Transverse colon (tissue), 4 donors: ENCODE measurements around the gene CRIP1. TPM values are rescaled to one million over a fixed set of nuclear protein-coding genes. Genes with fewer than 3 reads are reported as not detected.

Experiments
- DNase-seq: peaks from one replicate; pipeline ENCODE4 v3.0.0-alpha.2; 2019
- H3K27ac ChIP-seq, 4 donors: fragments of 200-600 bp; sonication (generic); 2 replicates each; pipeline ENCODE4 v1.5.1; 2016 to 2018; ENCODE audit warnings: inconsistent platforms in 4 of 4
- H3K27me3 ChIP-seq: fragments of 200-600 bp; sonication (generic); 2 replicates; pipeline ENCODE4 v1.5.1; 2017; ENCODE audit warnings: inconsistent platforms
- H3K36me3 ChIP-seq, 4 donors: fragments of 200-600 bp; sonication (generic); 2 replicates each; pipeline ENCODE4 v1.5.1; 2017 to 2019; ENCODE audit warnings: inconsistent platforms in 4 of 4
- H3K4me1 ChIP-seq, 4 donors: fragments of 200-600 bp; sonication (generic); 2 replicates each; pipeline ENCODE4 v1.5.1; 2017 to 2020; ENCODE audit warnings: inconsistent platforms in 4 of 4
- H3K4me3 ChIP-seq, 4 donors: fragments of 200-600 bp; sonication (generic); 1 replicate in 1 of 4; 2 replicates in 3 of 4; pipeline versions ENCODE4 v1.5.1 to v1.6.1; 2017 to 2019; ENCODE audit warnings: inconsistent platforms in 4 of 4
- H3K9me3 ChIP-seq, 2 donors: fragments of 200-600 bp; sonication (generic); 2 replicates each; pipeline ENCODE4 v1.5.1; 2017 to 2019; ENCODE audit warnings: inconsistent platforms in 2 of 2
- EP300 ChIP-seq: sonication (generic); formaldehyde crosslinking; IDR thresholded peaks from one replicate; pipeline ENCODE4 v1.6.1; 2017; ENCODE audit warnings: antibody characterized with exemption, low read depth
- POLR2A ChIP-seq: fragments of 450-650 bp; IDR thresholded peaks from one replicate; pipeline ENCODE4 v1.6.1; 2016; ENCODE audit warnings: antibody characterized with exemption, mild to moderate bottlenecking, moderate library complexity
- POLR2AphosphoS5 ChIP-seq, 3 donors: sonication (generic); formaldehyde crosslinking; IDR thresholded peaks; one replicate each; pipeline ENCODE4 v1.6.1; 2016; ENCODE audit warnings: antibody characterized with exemption in 3 of 3
- WGBS, 2 donors: methylation state at CpG; one replicate each; pipeline ENCODE4 v1.1.5; 2018; ENCODE audit warnings: low coverage in 1 of 2; 5-methylcytosine and 5-hydroxymethylcytosine counted together
- in situ Hi-C, 4 donors: fragments of 200-750 bp; cut with MboI; loops; one replicate each; pipeline versions ENCODE4 v1.15.0 to v1.15.1; 2017; ENCODE audit warnings: low sequenced_read_pairs in 3 of 4, low pct_ligation_motif_present in 1 of 4, low pct_unique_long_range_greater_than_20kb in 1 of 4
- intact Hi-C: fragments of 100-400 bp; cut with DNase I; formaldehyde crosslinking; loops from one replicate; pipeline ENCODE4 v1.15.1; 2023; ENCODE audit warnings: low total_unique reads
- total RNA-seq, 4 donors: library from RNA; depleted of rRNA; stranded (reverse); fragments of >200 nt; gene quantifications; one replicate each; pipeline ENCODE4 v1.1.0, GENCODE V29; 2016
- TF ChIP-seq, protein P1 (sequence below), 5 experiments: fragments of 200-600 bp in 3 of 5; fragments of 450-650 bp in 2 of 5; sonication (generic) in 3 of 5; IDR thresholded peaks; 1 replicate in 2 of 5; 2 replicates in 3 of 5; pipeline ENCODE4 v1.5.1; 2016 to 2017; ENCODE audit warnings: antibody characterized with exemption in 5 of 5, inconsistent platforms in 3 of 5, mild to moderate bottlenecking in 2 of 5, moderate library complexity in 1 of 5

CRIP1 gene
- total RNA-seq, 4 donors from 2014 or later, result 16.9 to 246 (median 63.0) TPM; not detected in 1

DNA sequence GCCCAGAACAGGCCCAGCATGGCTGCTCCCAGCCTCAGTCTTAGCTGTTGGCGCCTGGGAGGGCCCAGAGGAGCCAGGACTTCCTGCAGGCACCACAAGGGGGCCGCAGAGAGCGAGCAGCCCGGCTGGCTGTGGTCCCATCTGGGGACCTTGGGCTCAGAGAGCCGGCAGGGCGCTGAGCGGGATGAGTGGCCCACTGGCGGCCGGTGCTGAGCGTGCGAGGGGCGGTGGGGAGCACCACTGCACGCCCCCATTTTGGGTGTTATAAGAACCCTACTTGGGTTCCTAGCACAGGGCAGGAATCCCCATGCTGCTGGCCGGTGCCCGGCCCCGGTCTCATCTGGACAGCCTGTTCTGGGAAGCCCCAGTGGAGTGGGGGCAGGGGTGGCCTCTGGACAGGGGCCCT lies 38.0 kb upstream of the CRIP1 start:
- peak; percentile 66 for DNase-seq
- Histone ChIP-seq H3K27me3 (no peaks in the 10 kb centered on the region), H3K9me3 (no peaks in the 10 kb centered on the region), H3K27ac (no peak overlapping the region), H3K4me3 (no peak overlapping the region), H3K4me1 (peaks cover 0 to 4% (median 3%) of the 10 kb centered on the region in 4 donors), H3K36me3 (peaks cover 0 to 3% (median 0%) of the 10 kb centered on the region in 4 donors)
- in situ Hi-C loops (no loop called here), intact Hi-C loops (loop anchor here (5.0 to 10.0 kb wide), 2 partner anchors 74 to 79 kb away; partner anchors contain the start of gene TMEM121)
- TF ChIP-seq, protein P1, sequence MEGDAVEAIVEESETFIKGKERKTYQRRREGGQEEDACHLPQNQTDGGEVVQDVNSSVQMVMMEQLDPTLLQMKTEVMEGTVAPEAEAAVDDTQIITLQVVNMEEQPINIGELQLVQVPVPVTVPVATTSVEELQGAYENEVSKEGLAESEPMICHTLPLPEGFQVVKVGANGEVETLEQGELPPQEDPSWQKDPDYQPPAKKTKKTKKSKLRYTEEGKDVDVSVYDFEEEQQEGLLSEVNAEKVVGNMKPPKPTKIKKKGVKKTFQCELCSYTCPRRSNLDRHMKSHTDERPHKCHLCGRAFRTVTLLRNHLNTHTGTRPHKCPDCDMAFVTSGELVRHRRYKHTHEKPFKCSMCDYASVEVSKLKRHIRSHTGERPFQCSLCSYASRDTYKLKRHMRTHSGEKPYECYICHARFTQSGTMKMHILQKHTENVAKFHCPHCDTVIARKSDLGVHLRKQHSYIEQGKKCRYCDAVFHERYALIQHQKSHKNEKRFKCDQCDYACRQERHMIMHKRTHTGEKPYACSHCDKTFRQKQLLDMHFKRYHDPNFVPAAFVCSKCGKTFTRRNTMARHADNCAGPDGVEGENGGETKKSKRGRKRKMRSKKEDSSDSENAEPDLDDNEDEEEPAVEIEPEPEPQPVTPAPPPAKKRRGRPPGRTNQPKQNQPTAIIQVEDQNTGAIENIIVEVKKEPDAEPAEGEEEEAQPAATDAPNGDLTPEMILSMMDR (IDR thresholded peaks at IDR 0.05), result peak; percentile 82 to 92 (median 88)
- TF ChIP-seq POLR2A (no peak), POLR2AphosphoS5 (IDR thresholded peaks at IDR 0.05) (peak in 2 of 3 donors; percentile 17 to 24)
- WGBS, 2 donors, result 36% methylated on average over 15 of the region's 16 CpGs; no CpG with 5 or more reads in 1 of the 2 donors

DNA sequence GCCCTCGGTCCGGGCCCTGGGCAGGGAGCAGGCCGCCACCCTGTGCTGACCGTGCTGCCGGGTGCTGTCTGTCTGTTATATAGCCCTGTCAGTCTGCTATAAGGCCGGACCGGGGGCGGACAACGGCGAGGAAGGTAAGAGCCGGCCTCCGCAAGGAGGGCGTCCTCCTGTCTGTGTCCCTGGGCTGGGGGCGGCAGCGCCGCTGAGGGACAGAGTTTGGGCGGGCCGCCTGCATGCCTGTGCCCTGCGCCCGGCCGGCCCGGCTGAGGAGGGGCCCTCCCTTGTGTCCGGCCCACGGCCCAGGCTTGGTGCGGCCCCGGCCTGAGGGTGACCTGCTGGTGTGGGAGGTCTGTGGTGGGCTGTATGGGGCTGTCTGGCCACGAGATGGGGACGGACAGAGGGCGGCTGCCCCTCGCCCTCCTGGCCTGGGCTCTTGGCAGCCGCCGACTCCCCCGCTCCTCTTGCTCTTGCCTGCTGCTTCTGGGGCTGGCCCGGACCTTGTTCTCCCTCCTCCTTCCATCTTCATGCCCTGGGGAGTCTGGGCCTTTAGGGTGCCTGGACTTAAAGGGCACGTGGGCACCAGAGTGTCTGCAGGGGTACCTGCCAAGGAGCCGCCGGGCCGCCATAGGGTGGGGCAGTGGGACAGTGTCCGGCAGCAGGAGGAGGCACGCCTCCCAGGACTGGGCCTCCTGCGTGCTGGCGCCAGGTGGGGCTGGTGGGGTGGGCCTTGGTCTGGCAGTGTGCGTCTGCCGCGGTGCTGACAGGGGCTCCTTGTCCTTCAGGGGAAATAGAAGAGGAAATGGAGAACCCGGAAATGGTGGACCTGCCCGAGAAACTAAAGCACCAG lies 37.2 kb upstream of the CRIP1 start:
- H3K27ac ChIP-seq, result no peak overlapping the region
- no peaks in the 10 kb centered on the region for H3K27me3 ChIP-seq
- TF ChIP-seq, protein P1 (IDR thresholded peaks at IDR 0.05), result no peak
- no peak for TF ChIP-seq EP300
- no peak for TF ChIP-seq POLR2AphosphoS5 (IDR thresholded peaks at IDR 0.05)
- in situ Hi-C loops, result no loop called here
- H3K9me3 ChIP-seq, result no peaks in the 10 kb centered on the region
- H3K4me3 ChIP-seq, result no peak overlapping the region
- H3K36me3 ChIP-seq, result peaks cover 0 to 3% (median 0%) of the 10 kb centered on the region in 4 donors
- WGBS, 2 donors, result 93% methylated on average over 46 of the region's 47 CpGs; no CpG with 5 or more reads in 1 of the 2 donors
- intact Hi-C loops, result loop anchor here (5.0 to 10.0 kb wide), 2 partner anchors 75 to 78 kb away; partner anchors contain the start of gene TMEM121
- H3K4me1 ChIP-seq, result peaks cover 0 to 4% (median 3%) of the 10 kb centered on the region in 4 donors
- DNase-seq, result no peak

DNA sequence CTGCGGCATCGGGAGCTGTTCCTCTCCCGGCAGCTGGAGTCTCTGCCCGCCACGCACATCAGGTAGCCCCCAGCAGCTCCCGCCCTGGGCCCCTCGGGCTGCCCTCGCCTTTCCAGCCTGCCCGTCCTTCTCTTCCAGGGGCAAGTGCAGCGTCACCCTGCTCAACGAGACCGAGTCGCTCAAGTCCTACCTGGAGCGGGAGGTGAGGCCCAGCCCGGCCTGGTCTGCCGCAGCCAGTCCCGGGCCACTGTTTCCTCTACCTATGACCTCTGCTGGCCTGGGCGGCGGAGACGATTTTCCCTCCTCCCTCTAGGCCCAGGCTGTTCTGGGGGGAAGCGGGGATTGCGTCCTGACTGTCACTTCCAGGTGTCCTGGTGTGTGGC lies 36.6 kb upstream of the CRIP1 start:
- peaks cover 0 to 4% (median 3%) of the 10 kb centered on the region in 4 donors for H3K4me1 ChIP-seq
- H3K27me3 ChIP-seq, result no peaks in the 10 kb centered on the region
- H3K9me3 ChIP-seq, result no peaks in the 10 kb centered on the region
- no peak overlapping the region for H3K27ac ChIP-seq
- WGBS, 2 donors, result 93% methylated on average over 22 of the region's 22 CpGs; no CpG with 5 or more reads in 1 of the 2 donors
- in situ Hi-C loops (no loop called here), intact Hi-C loops (no loop called here)
- TF ChIP-seq EP300 (no peak), POLR2A (no peak), POLR2AphosphoS5 (IDR thresholded peaks at IDR 0.05) (no peak)
- TF ChIP-seq, protein P1 (IDR thresholded peaks at IDR 0.05), result no peak
- no peak overlapping the region for H3K4me3 ChIP-seq
- no peak for DNase-seq
- H3K36me3 ChIP-seq, result peaks cover 0 to 4% (median 2%) of the 10 kb centered on the region in 4 donors

DNA sequence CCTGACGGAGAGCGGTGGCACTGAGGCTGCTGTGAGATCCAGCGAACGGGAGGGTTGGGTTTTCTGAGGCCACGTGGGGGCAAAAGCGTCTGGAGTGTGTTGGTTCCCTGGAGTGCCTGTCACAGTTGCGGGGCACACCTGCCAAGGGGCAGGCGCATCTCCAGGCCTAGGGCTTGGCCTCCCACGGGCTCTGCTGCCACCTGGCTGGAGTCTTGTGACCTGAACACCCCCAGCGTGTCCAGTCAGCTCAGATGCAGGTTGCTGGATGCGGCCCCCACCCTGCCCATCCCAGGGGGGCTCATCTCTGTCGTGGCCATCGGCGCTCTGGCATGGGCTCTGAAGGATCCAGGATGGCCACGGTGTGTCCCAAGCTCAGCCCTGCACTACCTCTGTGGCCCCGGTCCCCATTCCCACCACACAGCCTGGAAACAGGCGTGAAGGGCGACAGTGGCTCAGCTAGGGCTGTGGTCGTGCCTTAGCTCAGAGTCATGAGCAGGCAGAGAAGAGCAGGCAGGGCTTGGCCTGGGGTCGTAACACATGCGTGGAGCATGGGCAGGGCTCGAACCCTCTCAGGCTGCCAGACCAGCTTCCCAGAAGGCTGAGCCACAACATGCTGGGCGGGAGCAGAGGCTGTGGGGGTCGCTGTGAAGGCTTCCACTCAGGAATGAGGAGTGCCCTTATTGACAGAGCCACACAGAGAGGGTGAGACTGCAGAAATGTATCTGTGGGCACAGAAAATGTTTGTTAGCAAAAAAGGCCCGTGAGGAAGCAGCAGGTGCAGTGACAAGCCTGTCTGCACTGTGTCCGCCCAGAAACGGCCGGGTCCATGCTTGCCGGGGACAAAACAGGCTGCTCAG lies 35.6 kb upstream of the CRIP1 start:
- TF ChIP-seq POLR2AphosphoS5 (IDR thresholded peaks at IDR 0.05) (no peak), POLR2A (no peak), EP300 (no peak)
- TF ChIP-seq, protein P1 (IDR thresholded peaks at IDR 0.05), result no peak
- in situ Hi-C loops, result no loop called here
- peaks cover 0 to 4% (median 3%) of the 10 kb centered on the region in 4 donors for H3K4me1 ChIP-seq
- no peak overlapping the region for H3K4me3 ChIP-seq
- H3K9me3 ChIP-seq, result no peaks in the 10 kb centered on the region
- no peak for DNase-seq
- intact Hi-C loops, result no loop called here
- H3K36me3 ChIP-seq, result peaks cover 0 to 6% (median 2%) of the 10 kb centered on the region in 4 donors
- WGBS, 2 donors, result 78 to 93% methylated on average over 5 to 29 of the region's 29 CpGs
- H3K27ac ChIP-seq, result no peak overlapping the region
- H3K27me3 ChIP-seq, result no peaks in the 10 kb centered on the region
